ENCODE data around the gene UXT. TPM values are rescaled to one million over a fixed set of nuclear protein-coding genes. Genes with fewer than 3 reads are reported as not detected.

The UXT gene
- total RNA-seq, 2 experiments from 2014 or later = 188 to 197 TPM

- intact Hi-C loops (cut with DNase I, micrococcal nuclease) = loop anchor here (5.0 to 10.0 kb wide), 6 partner anchors 89 to 1264 kb away; partner anchors contain the start of genes ARAF (in 1 of the 2), FTSJ1 (in 1 of the 2), PIM2 (in 1 of the 2) and SLC35A2 (in 1 of the 2)
- H3K4me3 ChIP-seq (ENCODE audit: low read length) = peak overlapping the region; percentile 83
Observed at GRCh38 chrX:47651043-47651905, 7.7 kb downstream of the UXT start.

GRCh38 chrX:47650164-47651042 lies 8.6 kb downstream of the UXT start, which contains the start of gene ELK1:
Gene ELK1, minus strand, starts transcription at chrX:47650563. Its CDS starts 9,122 bp downstream, at chrX:47641441.
- ATAC-seq (ENCODE audit: poor library complexity) (peak; percentile 88), DNase-seq (peak; percentile 75 to 96 (median 84))
- Histone ChIP-seq H3K4me1 (ENCODE audit: insufficient read depth, low read length) (peaks cover 29% of the 10 kb centered on the region), H3K36me3 (ENCODE audit: insufficient read depth, low read length) (peaks cover 24% of the 10 kb centered on the region), H3K27ac (ENCODE audit: low read depth in 1 of 2, low read length in 2 of 2) (peak within 1 kb of the TSS; percentile 65 to 76), H3K27me3 (ENCODE audit: control insufficient read depth in 1 of 2, insufficient read depth in 2 of 2, low read length in 2 of 2) (no peaks in the 10 kb centered on the region), H3K9me3 (ENCODE audit: control insufficient read depth in 1 of 2, insufficient read depth in 1 of 2, low read length in 2 of 2) (no peaks in the 10 kb centered on the region), H3K4me3 (ENCODE audit: low read length) (peak within 1 kb of the TSS; percentile 83)
- no peak for TF ChIP-seq CTCF (IDR thresholded peaks at IDR 0.05)
- H3K36me3 Mint-ChIP-seq (ENCODE audit: low read depth) = peaks cover 66% of the 10 kb centered on the region
- peak within 1 kb of the TSS; percentile 94 for H3K4me3 Mint-ChIP-seq
- H3K4me1 Mint-ChIP-seq (ENCODE audit: low read depth) = peaks cover 39% of the 10 kb centered on the region
- H3K9me3 Mint-ChIP-seq = no peaks in the 10 kb centered on the region
- H3K27ac Mint-ChIP-seq = peak within 1 kb of the TSS; percentile 89
- ChIA-PET CTCF (no interaction called here), POLR2A (interaction anchor here (0.7 to 1.8 kb wide), 8 partner anchors 9 to 1516 kb away, joined by 3 to 10 read pairs (median 6); partner anchors contain the start of genes CFP, NDUFB11, RBM10 and TIMP1)
- intact Hi-C loops (cut with DNase I, micrococcal nuclease) = loop anchor here (5.0 to 10.0 kb wide), 6 partner anchors 88 to 1264 kb away; partner anchors contain the start of genes ARAF (in 1 of the 2), FTSJ1 (in 1 of the 2), PIM2 (in 1 of the 2) and SLC35A2 (in 1 of the 2)
- no peaks in the 10 kb centered on the region for H3K27me3 Mint-ChIP-seq

More at GRCh38 chrX:47651043-47651905, 7.7 kb downstream of the UXT start:
- Mint-ChIP-seq H3K36me3 (ENCODE audit: low read depth) (peaks cover 74% of the 10 kb centered on the region), H3K4me1 (ENCODE audit: low read depth) (peaks cover 43% of the 10 kb centered on the region), H3K27ac (peak overlapping the region; percentile 89), H3K4me3 (peak overlapping the region; percentile 94), H3K27me3 (no peaks in the 10 kb centered on the region), H3K9me3 (no peaks in the 10 kb centered on the region)
- Histone ChIP-seq H3K36me3 (ENCODE audit: insufficient read depth, low read length) (peaks cover 31% of the 10 kb centered on the region), H3K9me3 (ENCODE audit: control insufficient read depth in 1 of 2, insufficient read depth in 1 of 2, low read length in 2 of 2) (no peaks in the 10 kb centered on the region), H3K27ac (ENCODE audit: low read depth in 1 of 2, low read length in 2 of 2) (peak overlapping the region; percentile 64 to 76), H3K4me1 (ENCODE audit: insufficient read depth, low read length) (peaks cover 29% of the 10 kb centered on the region), H3K27me3 (ENCODE audit: control insufficient read depth in 1 of 2, insufficient read depth in 2 of 2, low read length in 2 of 2) (no peaks in the 10 kb centered on the region)
- ATAC-seq (ENCODE audit: poor library complexity) (no peak), DNase-seq (no peak)
- ChIA-PET POLR2A (interaction anchor here (0.7 to 1.8 kb wide), 8 partner anchors 8 to 1515 kb away, joined by 3 to 10 read pairs (median 6); partner anchors contain the start of genes CFP, NDUFB11, RBM10 and TIMP1), CTCF (no interaction called here)
- no peak for TF ChIP-seq CTCF (IDR thresholded peaks at IDR 0.05)

GRCh38 chrX:47649781-47650163 lies 9.2 kb downstream of the UXT start:
- ATAC-seq (ENCODE audit: poor library complexity) (no peak), DNase-seq (no peak)
- H3K36me3 ChIP-seq (ENCODE audit: insufficient read depth, low read length) = peaks cover 24% of the 10 kb centered on the region
- ChIA-PET POLR2A (interaction anchor here (1.3 to 1.8 kb wide), 5 partner anchors 9 to 505 kb away, joined by 4 to 10 read pairs (median 8); partner anchors contain the start of genes CFP, NDUFB11, RBM10 and UXT), CTCF (no interaction called here)
- peak overlapping the region; percentile 83 for H3K4me3 ChIP-seq (ENCODE audit: low read length)
- TF ChIP-seq CTCF (IDR thresholded peaks at IDR 0.05) = no peak
- Mint-ChIP-seq H3K9me3 (no peaks in the 10 kb centered on the region), H3K36me3 (ENCODE audit: low read depth) (peaks cover 66% of the 10 kb centered on the region), H3K27ac (peak overlapping the region; percentile 89), H3K4me1 (ENCODE audit: low read depth) (peaks cover 42% of the 10 kb centered on the region), H3K4me3 (peak overlapping the region; percentile 94), H3K27me3 (no peaks in the 10 kb centered on the region)
- H3K27me3 ChIP-seq (ENCODE audit: control insufficient read depth in 1 of 2, insufficient read depth in 2 of 2, low read length in 2 of 2) = no peaks in the 10 kb centered on the region
- no peak overlapping the region for H3K27ac ChIP-seq (ENCODE audit: low read depth in 1 of 2, low read length in 2 of 2)
- H3K4me1 ChIP-seq (ENCODE audit: insufficient read depth, low read length) = peaks cover 29% of the 10 kb centered on the region
- intact Hi-C loops (cut with DNase I, micrococcal nuclease) = loop anchor here (5.0 to 10.0 kb wide), 9 partner anchors 87 to 1265 kb away; partner anchors contain the start of genes ARAF (in 1 of the 2), FTSJ1 (in 1 of the 2), PIM2 (in 1 of the 2) and SLC35A2 (in 1 of the 2)
- no peaks in the 10 kb centered on the region for H3K9me3 ChIP-seq (ENCODE audit: control insufficient read depth in 1 of 2, insufficient read depth in 1 of 2, low read length in 2 of 2)

Data from CD4-positive, alpha-beta T cell (primary cell).